HepG2 (cell line): ENCODE data around the gene YPEL3. TPM values are rescaled to one million over a fixed set of nuclear protein-coding genes. Genes with fewer than 3 reads are reported as not detected.

Experiments
- ATAC-seq: fragments of 200-7000 bp; cut with Tn5 transposase; 3 replicates; pipeline ENCODE4 v1.9.1; 2020; ENCODE audit warnings: mild to moderate bottlenecking, moderate library complexity
- BruUV-seq: library from RNA; stranded (reverse); fragments of 400-500 nt; replicated peaks from 2 replicates; lab custom pipeline; 2021; lab: Mats Ljungman, UMichigan
- CTCF ChIA-PET: fragments of 300-600 bp; formaldehyde crosslinking; extraction: SDS; loops from one replicate; lab custom pipeline; 2021; ENCODE audit warnings: low total read pairs, inconsistent platforms, low intra/inter-chr PET ratio; lab: Yijun Ruan, JAX
- POLR2A ChIA-PET: fragments of 350-600 bp; sonication (Branson Sonifier 250); formaldehyde crosslinking; loops from one replicate; lab custom pipeline; 2020; ENCODE audit warnings: antibody characterized with exemption, inconsistent platforms; lab: Yijun Ruan, JAX
- DNase-seq: peaks from one replicate; pipeline ENCODE4 v3.0.0-alpha.2; 2015; ENCODE audit warnings: low spot score
- FAIRE-seq: peaks from 3 replicates; lab custom pipeline; 2011; peaks lifted over from hg19 to GRCh38; lab: Jason Lieb, UNC
- H2AFZ ChIP-seq: one replicate; pipeline ENCODE4 v1.6.1; 2011; ENCODE audit warnings: low read length, inconsistent platforms
- H3K27ac ChIP-seq: fragments of 300-600 bp; 3 replicates; pipeline ENCODE4 v1.8.0; 2011; ENCODE audit warnings: mixed run types, mild to moderate bottlenecking, mixed read lengths, low read length, inconsistent platforms; ENCODE audit not compliant: insufficient read depth; ENCODE audit errors: extremely low read length
- H3K27me3 ChIP-seq, 2 experiments: fragments of 200-600 bp in 1 of 2; 2 replicates in 1 of 2; 3 replicates in 1 of 2; pipeline versions ENCODE4 v1.6.0 to v1.8.0; 2011; ENCODE audit warnings: low read length in 2 of 2, mild to moderate bottlenecking in 2 of 2, moderate library complexity in 2 of 2, inconsistent platforms in 1 of 2; ENCODE audit not compliant: insufficient read depth in 2 of 2, control insufficient read depth in 1 of 2
- H3K36me3 ChIP-seq, 2 experiments: fragments of 200-600 bp in 1 of 2; replicated peaks in 1 of 2; 2 replicates in 1 of 2; 3 replicates in 1 of 2; pipeline versions ENCODE4 v1.5.1 to v1.8.0; 2011; ENCODE audit warnings: low read length in 2 of 2, inconsistent platforms in 1 of 2; ENCODE audit not compliant: insufficient read depth in 2 of 2, control insufficient read depth in 1 of 2
- H3K4me1 ChIP-seq: 2 replicates; pipeline ENCODE4 v1.5.1; 2012; ENCODE audit warnings: low read length, inconsistent platforms; ENCODE audit not compliant: insufficient read depth
- H3K4me2 ChIP-seq: 2 replicates; pipeline ENCODE4 v1.6.0; 2011; ENCODE audit warnings: low read depth, low read length, inconsistent platforms
- H3K4me3 ChIP-seq, 3 experiments: fragments of 200-600 bp in 1 of 3; sonication (generic), shearing (Covaris generic) in 1 of 3; replicated peaks in 1 of 3; 2 replicates each; pipeline ENCODE4 v1.5.1; 2011 to 2016; ENCODE audit warnings: low read length in 3 of 3, inconsistent platforms in 2 of 3, low read depth in 2 of 3, mild to moderate bottlenecking in 2 of 3, control low read depth in 1 of 3, mixed read lengths in 1 of 3; ENCODE audit not compliant: insufficient read depth in 1 of 3
- H3K79me2 ChIP-seq: one replicate; pipeline ENCODE4 v1.6.1; 2011; ENCODE audit warnings: low read length, inconsistent platforms; ENCODE audit not compliant: insufficient read depth
- H3K9ac ChIP-seq: 2 replicates; pipeline ENCODE4 v1.6.0; 2011; ENCODE audit warnings: mild to moderate bottlenecking, low read depth, low read length, inconsistent platforms; ENCODE audit not compliant: insufficient read depth
- H3K9me3 ChIP-seq: 2 replicates; pipeline ENCODE4 v1.5.1; 2012; ENCODE audit warnings: mild to moderate bottlenecking, low read length
- H4K20me1 ChIP-seq: 2 replicates; pipeline ENCODE4 v1.6.0; 2011; ENCODE audit warnings: inconsistent platforms, mild to moderate bottlenecking, low read length, moderate library complexity; ENCODE audit not compliant: insufficient read depth
- CTCF ChIP-seq: sonication (generic); formaldehyde crosslinking; IDR thresholded peaks from 2 replicates; pipeline ENCODE4 v1.5.0; 2020; ENCODE audit warnings: mild to moderate bottlenecking, missing genetic modification reagents, moderate library complexity
- FIP1L1 ChIP-seq: fragments of 200-400 bp; formaldehyde crosslinking; IDR thresholded peaks from 2 replicates; pipeline ENCODE4 v1.6.1; 2018; ENCODE audit warnings: low read depth, mild to moderate bottlenecking, low read length, moderate library complexity, borderline replicate concordance; ENCODE audit not compliant: insufficient read depth
- HNRNPL ChIP-seq: fragments of 200-400 bp; formaldehyde crosslinking; IDR thresholded peaks from 2 replicates; pipeline ENCODE4 v1.6.1; 2017; ENCODE audit warnings: mild to moderate bottlenecking, low read depth, low read length
- TBL1XR1 ChIP-seq: fragments of 150-350 bp; IDR thresholded peaks from 2 replicates; pipeline ENCODE4 v1.6.1; 2014; ENCODE audit warnings: borderline replicate concordance, low read length; ENCODE audit not compliant: partially characterized antibody
- XRCC5 ChIP-seq: fragments of 200-400 bp; formaldehyde crosslinking; optimal IDR thresholded peaks from 2 replicates; pipeline ENCODE3; 2017; ENCODE audit warnings: mild to moderate bottlenecking, low read length
- ZFY ChIP-seq: sonication (generic); formaldehyde crosslinking; IDR thresholded peaks from 2 replicates; pipeline ENCODE4 v1.4.0; 2020; ENCODE audit warnings: missing genetic modification reagents
- ZNF652 ChIP-seq: IDR thresholded peaks from 2 replicates; pipeline ENCODE4 v1.6.1; 2016; ENCODE audit warnings: low read depth, borderline replicate concordance
- ZSCAN31 ChIP-seq: sonication (generic); formaldehyde crosslinking; IDR thresholded peaks from 2 replicates; pipeline ENCODE4 v1.5.0; 2020; ENCODE audit warnings: low read depth, mild to moderate bottlenecking, missing genetic modification reagents
- WGBS: methylation state at CpG from one replicate; pipeline ENCODE4 v1.1.6; 2017; ENCODE audit warnings: low lambda C conversion rate; 5-methylcytosine and 5-hydroxymethylcytosine counted together
- in situ Hi-C: cut with HindIII; loops from 2 replicates; pipeline ENCODE4 v1.10.0; 2017; ENCODE audit warnings: low pct_unique_long_range_greater_than_20kb; ENCODE audit not compliant: extremely low pct_ligation_motif_present
- intact Hi-C: fragments of 100-400 bp; cut with micrococcal nuclease; formaldehyde crosslinking; loops from one replicate; pipeline ENCODE4 v1.10.0; 2022; ENCODE audit not compliant: unreplicated experiment
- polyA plus RNA-seq, 8 experiments: library from polyadenylated mRNA; depleted of rRNA in 3 of 8; stranded (reverse) in 7 of 8; unstranded in 1 of 8; fragments of >200 nt; fragmentation: Illumina TruSeq in 4 of 8; extraction: Trizol in 4 of 8; gene quantifications; 2 replicates each; pipeline versions ENCODE4 v1.2.1 to v1.2.3, GENCODE V29; 2011 to 2016; ENCODE audit warnings: low read depth in 4 of 8, missing spikeins in 1 of 8, mixed read lengths in 1 of 8; ENCODE audit not compliant: insufficient read depth in 1 of 8
- total RNA-seq, 5 experiments: library from RNA; depleted of rRNA; stranded (reverse); fragments of >200 nt; fragmentation: Illumina TruSeq; extraction: Trizol; gene quantifications; 2 replicates each; pipeline ENCODE4 v1.2.3, GENCODE V29; 2016; ENCODE audit warnings: low read depth in 1 of 5

YPEL3 gene
- total and polyA plus RNA-seq, 2 of the 13 experiments (the other 11 are each of a cell fraction or from before 2014, with no cell fraction given): 5.4 to 47.0 TPM

- no TSS peak for BruUV-seq
Observed at GRCh38 chr16:30082545-30083090, 13.4 kb downstream of the YPEL3 start.

More at GRCh38 chr16:30082545-30083090, 13.4 kb downstream of the YPEL3 start:
- peak overlapping the region; percentile 35 for H3K27ac ChIP-seq
- peaks cover 37 to 65% of the 10 kb centered on the region in 2 experiments for H3K36me3 ChIP-seq
- intact Hi-C loops (loop anchor here (10.0 kb wide), 1 partner anchor 572 kb away; the partner anchor contains the start of genes FBRS and PRR14), in situ Hi-C loops (loop anchor here (25.0 kb wide), 1 partner anchor 555 kb away; no protein-coding TSS in a partner anchor)
- peaks cover 36% of the 10 kb centered on the region for H3K79me2 ChIP-seq
- H4K20me1 ChIP-seq: peaks cover 3% of the 10 kb centered on the region; the same call in 1 of the 2 replicates
- TF ChIP-seq XRCC5: peak; percentile 75
- no peak for TF ChIP-seq ZFY (CRISPR knock-in tag)
- TF ChIP-seq ZSCAN31 (CRISPR knock-in tag): no peak
- no peak for TF ChIP-seq TBL1XR1
- TF ChIP-seq CTCF (CRISPR knock-in tag): peak; percentile 44
- TF ChIP-seq HNRNPL: 0 out of 2 replicates have a peak, but pooled peaks have one; percentile 21
- no peak for TF ChIP-seq FIP1L1
- TF ChIP-seq ZNF652: no peak
- no peak overlapping the region for H2AFZ ChIP-seq
- H3K4me2 ChIP-seq: no peak overlapping the region; the same call in 1 of the 2 replicates
- WGBS: 98% methylated on average over 16 of the region's 20 CpGs
- H3K9ac ChIP-seq: no peak overlapping the region
- no peak for DNase-seq
- peaks cover 49% of the 10 kb centered on the region for H3K4me1 ChIP-seq
- FAIRE-seq: peak; percentile 57
- peak; percentile 15; the same call in 2 of the 3 replicates for ATAC-seq
- H3K27me3 ChIP-seq: no peaks in the 10 kb centered on the region
- no peaks in the 10 kb centered on the region for H3K9me3 ChIP-seq
- ChIA-PET CTCF (interaction anchor here (1.0 kb wide), 1 partner anchor 29 kb away, joined by 3 read pairs; no protein-coding TSS in a partner anchor), POLR2A (interaction anchor here (3.2 kb wide), 1 partner anchor 9 kb away, joined by 24 read pairs; the partner anchor contains the start of gene TBX6)
- H3K4me3 ChIP-seq: no peak overlapping the region
